Spleen (tissue), 11 donors: ENCODE measurements around the gene IRX2. TPM values are rescaled to one million over a fixed set of nuclear protein-coding genes. Genes with fewer than 3 reads are reported as not detected.

Experiments
- DNase-seq: peaks from one replicate; pipeline ENCODE4 v3.0.0-alpha.2; 2020
- H3K27ac ChIP-seq, 8 donors: fragments of 200-600 bp; sonication (generic) in 7 of 8; 1 replicate in 4 of 8; 2 replicates in 4 of 8; pipeline versions ENCODE4 v1.5.0 to v1.8.0; 2016 to 2021; ENCODE audit warnings: inconsistent platforms in 4 of 8, mild to moderate bottlenecking in 4 of 8, moderate library complexity in 1 of 8
- H3K27me3 ChIP-seq, 7 donors: fragments of 200-600 bp; sonication (generic) in 6 of 7; replicated peaks in 1 of 7; 1 replicate in 4 of 7; 2 replicates in 3 of 7; pipeline versions ENCODE4 v1.5.0 to v1.8.0; 2016 to 2021; ENCODE audit warnings: inconsistent platforms in 3 of 7, mild to moderate bottlenecking in 1 of 7
- H3K36me3 ChIP-seq, 6 donors: fragments of 200-600 bp; sonication (generic) in 5 of 6; 1 replicate in 4 of 6; 2 replicates in 2 of 6; pipeline versions ENCODE4 v1.5.0 to v1.8.0; 2016 to 2021; ENCODE audit warnings: inconsistent platforms in 2 of 6
- H3K4me1 ChIP-seq, 6 donors: fragments of 200-600 bp; sonication (generic) in 5 of 6; 1 replicate in 3 of 6; 2 replicates in 3 of 6; pipeline versions ENCODE4 v1.5.0 to v1.8.0; 2016 to 2021; ENCODE audit warnings: inconsistent platforms in 3 of 6
- H3K4me3 ChIP-seq, 8 donors: fragments of 200-600 bp; sonication (generic) in 7 of 8; 1 replicate in 4 of 8; 2 replicates in 4 of 8; pipeline versions ENCODE4 v1.5.0 to v1.8.0; 2016 to 2021; ENCODE audit warnings: inconsistent platforms in 4 of 8, mild to moderate bottlenecking in 4 of 8, moderate library complexity in 2 of 8
- H3K9me3 ChIP-seq, 8 donors: fragments of 200-600 bp; sonication (generic) in 7 of 8; 1 replicate in 4 of 8; 2 replicates in 4 of 8; pipeline versions ENCODE4 v1.5.0 to v1.8.0; 2016 to 2021; ENCODE audit warnings: inconsistent platforms in 4 of 8
- POLR2A ChIP-seq, 3 donors: fragments of 450-650 bp; IDR thresholded peaks; one replicate each; pipeline ENCODE4 v1.5.1; 2017; ENCODE audit warnings: antibody characterized with exemption in 3 of 3, mild to moderate bottlenecking in 1 of 3
- POLR2AphosphoS5 ChIP-seq, 3 donors: sonication (generic); formaldehyde crosslinking; IDR thresholded peaks; one replicate each; pipeline ENCODE4 v1.5.1; 2017; ENCODE audit warnings: antibody characterized with exemption in 3 of 3
- WGBS, 5 donors: extraction: QIAGEN DNeasy Blood & Tissue Kit in 3 of 5; methylation state at CpG; one replicate each; pipeline versions ENCODE4 v1.1.5 to v1.1.7; 2013 to 2018; 5-methylcytosine and 5-hydroxymethylcytosine counted together
- intact Hi-C: fragments of 100-400 bp; cut with DNase I; formaldehyde crosslinking; loops from one replicate; pipeline ENCODE4 v1.15.0; 2023; ENCODE audit warnings: low total_unique reads
- polyA plus RNA-seq, 3 donors: library from polyadenylated mRNA; stranded (reverse); fragments of 200-250 nt; gene quantifications; one replicate each; pipeline ENCODE4 v1.2.1, GENCODE V29; 2013
- total RNA-seq, 7 donors: library from RNA; depleted of rRNA in 3 of 7; stranded (reverse); fragments of >200 nt in 3 of 7; fragmentation: NEBNext Ultra II Directional in 4 of 7; extraction: Animal tissue kit (Norgen Biotek cat#: 25700) in 4 of 7; gene quantifications; one replicate each; pipeline versions ENCODE4 v1.1.0 to v1.2.1, GENCODE V29; 2016 to 2021
- TF ChIP-seq, protein P1 (sequence below), 11 experiments: fragments of 200-600 bp in 7 of 11; fragments of 450-650 bp in 4 of 11; sonication (generic) in 4 of 11; IDR thresholded peaks in 8 of 11; conservative IDR thresholded peaks in 3 of 11; 1 replicate in 7 of 11; 2 replicates in 4 of 11; pipeline versions ENCODE4 v1.4.0 to v1.8.0; 2016 to 2021; ENCODE audit warnings: antibody characterized with exemption in 11 of 11, inconsistent platforms in 4 of 11, mild to moderate bottlenecking in 1 of 11
- donor health status: healthy with polysubstance abuse.
- donor health status: DM: no; HTN: no; CAD: no; lungs with moderate emphysema.
- donor health status: DM: no; HTN: no; CAD: no.
- donor health status: Bipolar disorder and iron deficiency.
- donor health status: healthy.
- donor health status: DM: no; HTN: no; CAD: no.
- donor health status: DM: yes; HTN: yes; CAD: no.

Gene IRX2
- total and polyA plus RNA-seq, 10 donors = 0.03 to 0.26 (median 0.13) TPM; not detected in 7

GRCh38 chr5:2740876-2741555, 10.5 kb downstream of the IRX2 start:
- Histone ChIP-seq H3K4me1 (peaks cover 0 to 23% (median 13%) of the 10 kb centered on the region in 6 donors), H3K4me3 (peak overlapping the region in 1 of 8 donors; percentile 5), H3K9me3 (peaks cover 0 to 6% (median 0%) of the 10 kb centered on the region in 8 donors), H3K36me3 (no peaks in the 10 kb centered on the region), H3K27ac (no peak overlapping the region), H3K27me3 (peaks cover 9 to 98% (median 84%) of the 10 kb centered on the region in 7 donors)
- TF ChIP-seq POLR2AphosphoS5 (IDR thresholded peaks at IDR 0.05) (no peak), POLR2A (IDR thresholded peaks at IDR 0.05) (no peak)
- TF ChIP-seq, protein P1, sequence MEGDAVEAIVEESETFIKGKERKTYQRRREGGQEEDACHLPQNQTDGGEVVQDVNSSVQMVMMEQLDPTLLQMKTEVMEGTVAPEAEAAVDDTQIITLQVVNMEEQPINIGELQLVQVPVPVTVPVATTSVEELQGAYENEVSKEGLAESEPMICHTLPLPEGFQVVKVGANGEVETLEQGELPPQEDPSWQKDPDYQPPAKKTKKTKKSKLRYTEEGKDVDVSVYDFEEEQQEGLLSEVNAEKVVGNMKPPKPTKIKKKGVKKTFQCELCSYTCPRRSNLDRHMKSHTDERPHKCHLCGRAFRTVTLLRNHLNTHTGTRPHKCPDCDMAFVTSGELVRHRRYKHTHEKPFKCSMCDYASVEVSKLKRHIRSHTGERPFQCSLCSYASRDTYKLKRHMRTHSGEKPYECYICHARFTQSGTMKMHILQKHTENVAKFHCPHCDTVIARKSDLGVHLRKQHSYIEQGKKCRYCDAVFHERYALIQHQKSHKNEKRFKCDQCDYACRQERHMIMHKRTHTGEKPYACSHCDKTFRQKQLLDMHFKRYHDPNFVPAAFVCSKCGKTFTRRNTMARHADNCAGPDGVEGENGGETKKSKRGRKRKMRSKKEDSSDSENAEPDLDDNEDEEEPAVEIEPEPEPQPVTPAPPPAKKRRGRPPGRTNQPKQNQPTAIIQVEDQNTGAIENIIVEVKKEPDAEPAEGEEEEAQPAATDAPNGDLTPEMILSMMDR (IDR thresholded peaks at IDR 0.05 in 8 of 11, conservative IDR thresholded peaks at IDR 0.05 in 3 of 11) = no peak
- 5 to 11% (median 8%) methylated on average over 23 to 25 of the region's 25 CpGs for WGBS, 5 donors
- intact Hi-C loops = no loop called here
- peak; percentile 71 for DNase-seq

GRCh38 chr5:2740051-2740875, 11.2 kb downstream of the IRX2 start:
- TF ChIP-seq POLR2A (IDR thresholded peaks at IDR 0.05) = no peak
- TF ChIP-seq, protein P1 (IDR thresholded peaks at IDR 0.05 in 8 of 11, conservative IDR thresholded peaks at IDR 0.05 in 3 of 11) = no peak
- TF ChIP-seq POLR2AphosphoS5 (IDR thresholded peaks at IDR 0.05) = no peak
- Histone ChIP-seq H3K4me1 (peaks cover 0 to 23% (median 13%) of the 10 kb centered on the region in 6 donors), H3K4me3 (peak overlapping the region in 6 of 8 donors; percentile 9 to 68 (median 40)), H3K27ac (no peak overlapping the region), H3K9me3 (peaks cover 0 to 9% (median 0%) of the 10 kb centered on the region in 8 donors), H3K27me3 (peaks cover 9 to 94% (median 77%) of the 10 kb centered on the region in 7 donors), H3K36me3 (no peaks in the 10 kb centered on the region)
- peak; percentile 67 for DNase-seq
- 5 to 10% (median 7%) methylated on average over 15 to 59 of the region's 59 CpGs for WGBS, 5 donors
- intact Hi-C loops = no loop called here

DNA sequence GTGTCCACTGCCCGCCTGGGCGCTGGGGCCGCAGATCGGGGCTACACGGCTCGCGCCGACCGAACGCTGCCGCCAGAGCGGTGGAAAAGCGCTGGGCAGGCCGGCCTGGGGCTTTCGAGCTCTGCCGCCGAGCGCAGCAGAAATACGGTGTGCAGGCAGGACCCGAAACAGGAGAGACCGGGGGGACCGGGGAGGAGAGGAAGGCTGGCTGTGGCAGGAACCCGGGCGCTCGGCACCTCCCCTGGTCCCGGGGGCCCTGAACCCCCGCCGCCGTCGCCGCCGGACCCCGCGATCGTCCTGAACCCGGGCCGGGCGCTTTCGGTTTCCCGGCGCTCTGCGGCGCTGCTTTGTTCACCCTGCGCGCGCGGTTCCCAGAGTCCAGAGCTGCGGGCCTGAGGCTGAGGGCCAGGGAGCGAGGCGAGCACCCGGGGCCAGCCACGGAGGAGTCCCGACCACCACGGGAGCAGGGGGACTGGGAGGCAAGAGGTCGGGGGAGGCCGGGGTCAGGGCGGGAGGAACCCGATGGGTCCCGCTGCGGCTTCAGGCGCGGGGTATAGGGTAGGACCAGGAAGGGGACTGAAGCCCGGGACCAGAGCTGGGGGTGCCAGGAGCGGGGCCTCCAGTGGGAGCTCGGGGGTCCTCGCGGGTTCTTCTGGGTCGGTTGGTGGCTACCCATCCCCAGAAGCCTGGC, 12.0 kb downstream of the IRX2 start:
- H3K27ac ChIP-seq = no peak overlapping the region
- H3K36me3 ChIP-seq = no peaks in the 10 kb centered on the region
- H3K27me3 ChIP-seq = peaks cover 9 to 89% (median 69%) of the 10 kb centered on the region in 7 donors
- TF ChIP-seq, protein P1 (IDR thresholded peaks at IDR 0.05 in 8 of 11, conservative IDR thresholded peaks at IDR 0.05 in 3 of 11) = no peak
- no peak for TF ChIP-seq POLR2A (IDR thresholded peaks at IDR 0.05)
- peak overlapping the region; percentile 25 to 68 (median 36) for H3K4me3 ChIP-seq
- intact Hi-C loops = no loop called here
- DNase-seq = peak; percentile 59
- 0 to 7% (median 3%) methylated on average over 3 to 68 of the region's 68 CpGs for WGBS, 5 donors
- H3K9me3 ChIP-seq = peaks cover 0 to 9% (median 0%) of the 10 kb centered on the region in 8 donors
- peaks cover 0 to 23% (median 13%) of the 10 kb centered on the region in 6 donors for H3K4me1 ChIP-seq
